HEK293 (cell line): ENCODE results near the gene CALML4.
"Not testable (repeated sequence)": the region's sequence is repeated elsewhere in the genome, so short reads cannot be mapped to it uniquely, and the experiment has no call there.

Experiments used
- CTCF ChIA-PET: fragments of 350-600 bp; formaldehyde crosslinking; extraction: SDS; loops from one replicate; lab custom pipeline; 2021; ENCODE audit warnings: antibody characterized with exemption; lab: Yijun Ruan, JAX
- POLR2A ChIA-PET: fragments of 300-600 bp; formaldehyde crosslinking; extraction: SDS; loops from one replicate; lab custom pipeline; 2020; ENCODE audit warnings: antibody characterized with exemption, inconsistent platforms; lab: Yijun Ruan, JAX
- H3K27ac ChIP-seq: fragments of 200-500 bp; sonication (Bioruptor generic); 2 replicates; pipeline ENCODE4 v1.5.1; 2014; ENCODE audit warnings: low read depth, low read length, control low read depth, inconsistent platforms; ENCODE audit errors: extremely low read depth
- H3K36me3 ChIP-seq, 2 experiments: fragments of 200-500 bp in 1 of 2; sonication (Bioruptor generic) in 1 of 2; 1 replicate in 1 of 2; 2 replicates in 1 of 2; pipeline ENCODE4 v1.5.1; 2014 to 2017; ENCODE audit warnings: inconsistent platforms in 2 of 2, low read length in 2 of 2; ENCODE audit not compliant: control insufficient read depth in 2 of 2, insufficient read depth in 1 of 2
- H3K4me1 ChIP-seq: fragments of 200-500 bp; sonication (Bioruptor generic); 2 replicates; pipeline ENCODE4 v1.5.1; 2014; ENCODE audit warnings: mild to moderate bottlenecking, low read length, inconsistent platforms; ENCODE audit not compliant: control insufficient read depth, insufficient read depth
- H3K4me3 ChIP-seq: 2 replicates; pipeline ENCODE4 v1.5.1; 2011; ENCODE audit warnings: low read depth, mild to moderate bottlenecking, control low read depth, low read length, moderate library complexity
- H3K9me3 ChIP-seq: fragments of 200-500 bp; sonication (Bioruptor generic); 2 replicates; pipeline ENCODE4 v1.5.1; 2014; ENCODE audit warnings: low read depth, low read length, inconsistent platforms; ENCODE audit not compliant: control insufficient read depth, insufficient read depth
- BCL6B ChIP-seq: fragments of 450-650 bp; formaldehyde crosslinking; IDR thresholded peaks from 2 replicates; pipeline ENCODE4 v1.5.1; 2017; ENCODE audit warnings: missing biosample characterization, missing genetic modification characterization
- FEZF1 ChIP-seq: fragments of 450-650 bp; formaldehyde crosslinking; IDR thresholded peaks from 2 replicates; pipeline ENCODE4 v1.5.1; 2016; ENCODE audit warnings: missing biosample characterization, missing genetic modification characterization
- IKZF3 ChIP-seq: fragments of 450-650 bp; IDR thresholded peaks from 2 replicates; pipeline ENCODE4 v1.5.0; 2018; ENCODE audit warnings: missing biosample characterization, mild to moderate bottlenecking, missing genetic modification characterization, moderate library complexity
- KLF8 ChIP-seq: fragments of 450-650 bp; formaldehyde crosslinking; IDR thresholded peaks from 2 replicates; pipeline ENCODE4 v1.5.1; 2016; ENCODE audit warnings: missing biosample characterization, missing genetic modification characterization
- PATZ1 ChIP-seq: fragments of 450-650 bp; formaldehyde crosslinking; IDR thresholded peaks from 2 replicates; pipeline ENCODE4 v1.5.1; 2016; ENCODE audit warnings: missing biosample characterization, missing genetic modification characterization
- SP7 ChIP-seq: fragments of 450-650 bp; formaldehyde crosslinking; IDR thresholded peaks from 2 replicates; pipeline ENCODE4 v1.5.1; 2016; ENCODE audit warnings: missing biosample characterization, missing genetic modification characterization
- TCF7L2 ChIP-seq: IDR thresholded peaks from 2 replicates; pipeline ENCODE4 v1.6.1; 2011; ENCODE audit warnings: low read depth, mild to moderate bottlenecking, inconsistent platforms, low read length, moderate library complexity, borderline replicate concordance
- ZFP3 ChIP-seq: fragments of 450-650 bp; formaldehyde crosslinking; IDR thresholded peaks from 2 replicates; pipeline ENCODE4 v1.5.1; 2016; ENCODE audit warnings: low read depth, missing biosample characterization, missing genetic modification characterization
- ZNF2 ChIP-seq: fragments of 450-650 bp; formaldehyde crosslinking; IDR thresholded peaks from 2 replicates; pipeline ENCODE4 v1.5.1; 2016; ENCODE audit warnings: missing biosample characterization, missing genetic modification characterization
- ZNF37A ChIP-seq: fragments of 450-650 bp; IDR thresholded peaks from 2 replicates; pipeline ENCODE4 v1.5.1; 2018; ENCODE audit warnings: missing biosample characterization, missing genetic modification characterization
- ZNF423 ChIP-seq: fragments of 450-650 bp; formaldehyde crosslinking; IDR thresholded peaks from 2 replicates; pipeline ENCODE4 v1.5.1; 2016; ENCODE audit warnings: missing biosample characterization, missing genetic modification characterization
- ZNF501 ChIP-seq: fragments of 450-650 bp; formaldehyde crosslinking; IDR thresholded peaks from 2 replicates; pipeline ENCODE4 v1.5.1; 2016; ENCODE audit warnings: missing biosample characterization, missing genetic modification characterization
- ZNF558 ChIP-seq: fragments of 450-650 bp; formaldehyde crosslinking; IDR thresholded peaks from 2 replicates; pipeline ENCODE4 v1.5.1; 2016; ENCODE audit warnings: missing biosample characterization, missing genetic modification characterization
- ZNF621 ChIP-seq: fragments of 450-650 bp; formaldehyde crosslinking; IDR thresholded peaks from 2 replicates; pipeline ENCODE4 v1.5.1; 2017; ENCODE audit warnings: missing biosample characterization, missing genetic modification characterization
- ZNF629 ChIP-seq: fragments of 450-650 bp; formaldehyde crosslinking; IDR thresholded peaks from 2 replicates; pipeline ENCODE4 v1.5.1; 2017; ENCODE audit warnings: missing biosample characterization, missing genetic modification characterization
- ZNF843 ChIP-seq: fragments of 450-650 bp; formaldehyde crosslinking; IDR thresholded peaks from 2 replicates; pipeline ENCODE4 v1.5.1; 2016; ENCODE audit warnings: missing biosample characterization, missing genetic modification characterization
- ZSCAN30 ChIP-seq: fragments of 450-650 bp; IDR thresholded peaks from 2 replicates; pipeline ENCODE4 v1.5.1; 2018; ENCODE audit warnings: missing biosample characterization, mild to moderate bottlenecking, missing genetic modification characterization, moderate library complexity
- TF ChIP-seq, protein P1 (sequence below): fragments of 450-650 bp; formaldehyde crosslinking; conservative IDR thresholded peaks from 2 replicates; pipeline ENCODE4 v1.5.1; 2016; ENCODE audit warnings: low read depth, missing biosample characterization, missing genetic modification characterization
- TF ChIP-seq, protein P2 (sequence below): fragments of 450-650 bp; IDR thresholded peaks from 2 replicates; pipeline ENCODE4 v1.5.1; 2018; ENCODE audit warnings: missing biosample characterization, mild to moderate bottlenecking, missing genetic modification characterization

Gene CALML4

DNA sequence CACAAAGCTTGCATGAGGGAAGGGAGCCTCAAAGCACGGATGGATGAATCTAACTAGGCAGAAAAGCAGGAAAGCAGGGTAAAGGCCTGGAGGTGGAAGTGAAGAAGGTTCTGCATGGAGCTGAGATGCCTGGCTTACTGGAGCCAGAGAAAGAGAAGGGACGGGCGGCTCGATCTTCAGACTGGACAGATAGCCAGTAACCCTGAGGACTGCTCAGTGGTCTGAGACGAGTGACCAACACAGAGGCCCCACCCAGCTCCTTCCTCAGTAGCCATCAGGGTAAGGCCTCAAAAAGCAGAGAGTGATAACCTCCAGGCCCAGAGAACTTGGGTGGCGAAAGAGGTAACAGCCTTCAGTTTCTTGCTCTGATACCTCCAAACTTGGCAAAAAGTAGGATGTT, 18.0 kb upstream of the CALML4 start:
- Histone ChIP-seq H3K36me3 (peaks cover 6 to 26% of the 10 kb centered on the region in 2 experiments; a peak in 2 of 3 replicates), H3K9me3 (no peaks in the 10 kb centered on the region), H3K4me1 (no peaks in the 10 kb centered on the region), H3K4me3 (no peak overlapping the region), H3K27ac (no peak overlapping the region)
- ChIA-PET POLR2A (no interaction called here), CTCF (no interaction called here)
- TF ChIP-seq KLF8 (tag by site-specific recombination) (no peak), TCF7L2 (no peak), ZSCAN30 (tag by site-specific recombination) (no peak), ZNF843 (tag by site-specific recombination) (no peak)

GRCh38 chr15:68222432-68222743, 17.3 kb upstream of the CALML4 start:
- H3K27ac ChIP-seq, H3K4me1 ChIP-seq, POLR2A ChIA-PET, H3K9me3 ChIP-seq, CTCF ChIA-PET, H3K4me3 ChIP-seq: not testable (repeated sequence)
- peaks cover 7 to 34% of the 10 kb centered on the region in 2 experiments; a peak in 2 of 3 replicates for H3K36me3 ChIP-seq

DNA sequence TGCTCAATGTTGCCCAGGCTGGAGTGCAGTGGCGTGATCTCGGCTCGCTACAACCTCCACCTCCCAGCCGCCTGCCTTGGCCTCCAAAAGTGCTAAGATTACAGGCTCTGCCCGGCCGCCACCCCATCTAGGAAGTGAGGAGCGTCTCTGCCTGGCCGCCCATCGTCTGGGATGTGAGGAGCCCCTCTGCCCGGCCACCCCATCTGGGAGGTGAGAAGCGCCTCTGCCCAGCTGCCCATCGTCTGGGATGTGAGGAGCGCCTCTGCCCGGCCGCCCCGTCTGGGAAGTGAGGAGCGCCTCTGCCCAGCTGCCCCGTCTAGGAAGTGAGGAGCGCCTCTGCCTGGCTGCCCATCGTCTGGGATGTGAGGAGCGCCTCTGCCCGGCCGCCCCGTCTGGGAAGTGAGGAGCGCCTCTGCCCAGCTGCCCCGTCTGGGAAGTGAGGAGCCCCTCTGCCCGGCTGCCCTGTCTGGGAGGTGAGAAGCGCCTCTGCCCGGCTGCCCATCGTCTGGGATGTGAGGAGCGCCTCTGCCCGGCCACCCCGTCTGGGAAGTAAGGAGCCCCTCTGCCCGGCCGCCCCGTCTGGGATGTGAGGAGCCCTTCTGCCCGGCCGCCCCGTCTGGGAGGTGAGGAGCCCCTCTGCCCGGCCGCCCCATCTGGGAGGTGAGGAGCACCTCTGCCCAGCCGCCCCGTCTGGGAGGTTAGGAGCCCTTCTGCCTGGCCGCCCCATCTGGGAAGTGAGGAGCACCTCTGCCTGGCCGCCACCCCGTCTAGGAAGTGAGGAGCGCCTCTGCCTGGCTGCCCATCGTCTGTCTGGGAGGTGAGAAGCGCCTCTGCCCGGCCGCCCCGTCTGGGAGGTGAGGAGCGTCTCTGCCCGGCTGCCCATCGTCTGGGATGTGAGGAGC, 16.6 kb upstream of the CALML4 start:
- H3K27ac ChIP-seq, CTCF ChIA-PET, H3K4me3 ChIP-seq, H3K4me1 ChIP-seq, H3K9me3 ChIP-seq: not testable (repeated sequence)
- POLR2A ChIA-PET = interaction anchor here (0.6 kb wide), 1 partner anchor 10 kb away, joined by 3 read pairs; no protein-coding TSS in a partner anchor
- H3K36me3 ChIP-seq = peaks cover 13 to 39% of the 10 kb centered on the region in 2 experiments

DNA sequence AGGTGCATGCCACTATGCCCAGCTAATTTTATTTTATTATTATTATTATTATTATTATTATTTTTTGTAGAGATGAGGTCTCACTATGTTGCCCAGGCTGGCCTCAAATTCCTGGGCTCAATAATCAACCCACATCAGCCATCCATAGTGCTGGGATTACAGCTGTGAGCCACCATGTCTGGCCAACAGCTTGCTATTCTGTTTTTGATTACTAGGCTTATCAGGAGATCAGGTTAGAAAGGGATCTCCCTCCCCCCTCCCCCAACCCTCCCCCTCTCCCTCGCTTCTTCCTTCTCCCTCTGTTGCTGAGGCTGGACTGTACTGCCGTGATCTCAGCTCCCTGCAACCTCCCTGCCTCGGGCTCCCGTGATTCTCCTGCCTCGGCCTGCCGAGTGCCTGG, 15.8 kb upstream of the CALML4 start:
- Histone ChIP-seq H3K4me3 (no peak overlapping the region), H3K36me3 (peaks cover 17 to 47% of the 10 kb centered on the region in 2 experiments), H3K27ac (no peak overlapping the region), H3K4me1 (no peaks in the 10 kb centered on the region), H3K9me3 (no peaks in the 10 kb centered on the region)
- CTCF ChIA-PET = interaction anchor here (1.5 to 1.7 kb wide), 2 partner anchors 10 to 32 kb away, joined by 3 to 8 read pairs; no protein-coding TSS in a partner anchor
- TF ChIP-seq ZNF501 (tag by site-specific recombination) = no peak
- TF ChIP-seq ZNF629 (tag by site-specific recombination) = no peak
- no peak for TF ChIP-seq ZNF558 (tag by site-specific recombination)
- TF ChIP-seq, protein P1, sequence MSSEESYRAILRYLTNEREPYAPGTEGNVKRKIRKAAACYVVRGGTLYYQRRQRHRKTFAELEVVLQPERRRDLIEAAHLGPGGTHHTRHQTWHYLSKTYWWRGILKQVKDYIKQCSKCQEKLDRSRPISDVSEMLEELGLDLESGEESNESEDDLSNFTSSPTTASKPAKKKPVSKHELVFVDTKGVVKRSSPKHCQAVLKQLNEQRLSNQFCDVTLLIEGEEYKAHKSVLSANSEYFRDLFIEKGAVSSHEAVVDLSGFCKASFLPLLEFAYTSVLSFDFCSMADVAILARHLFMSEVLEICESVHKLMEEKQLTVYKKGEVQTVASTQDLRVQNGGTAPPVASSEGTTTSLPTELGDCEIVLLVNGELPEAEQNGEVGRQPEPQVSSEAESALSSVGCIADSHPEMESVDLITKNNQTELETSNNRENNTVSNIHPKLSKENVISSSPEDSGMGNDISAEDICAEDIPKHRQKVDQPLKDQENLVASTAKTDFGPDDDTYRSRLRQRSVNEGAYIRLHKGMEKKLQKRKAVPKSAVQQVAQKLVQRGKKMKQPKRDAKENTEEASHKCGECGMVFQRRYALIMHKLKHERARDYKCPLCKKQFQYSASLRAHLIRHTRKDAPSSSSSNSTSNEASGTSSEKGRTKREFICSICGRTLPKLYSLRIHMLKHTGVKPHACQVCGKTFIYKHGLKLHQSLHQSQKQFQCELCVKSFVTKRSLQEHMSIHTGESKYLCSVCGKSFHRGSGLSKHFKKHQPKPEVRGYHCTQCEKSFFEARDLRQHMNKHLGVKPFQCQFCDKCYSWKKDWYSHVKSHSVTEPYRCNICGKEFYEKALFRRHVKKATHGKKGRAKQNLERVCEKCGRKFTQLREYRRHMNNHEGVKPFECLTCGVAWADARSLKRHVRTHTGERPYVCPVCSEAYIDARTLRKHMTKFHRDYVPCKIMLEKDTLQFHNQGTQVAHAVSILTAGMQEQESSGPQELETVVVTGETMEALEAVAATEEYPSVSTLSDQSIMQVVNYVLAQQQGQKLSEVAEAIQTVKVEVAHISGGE = no peak
- no peak for TF ChIP-seq BCL6B
- TF ChIP-seq ZNF423 (tag by site-specific recombination) = no peak
- TF ChIP-seq ZNF621 = no peak
- TF ChIP-seq, protein P2, sequence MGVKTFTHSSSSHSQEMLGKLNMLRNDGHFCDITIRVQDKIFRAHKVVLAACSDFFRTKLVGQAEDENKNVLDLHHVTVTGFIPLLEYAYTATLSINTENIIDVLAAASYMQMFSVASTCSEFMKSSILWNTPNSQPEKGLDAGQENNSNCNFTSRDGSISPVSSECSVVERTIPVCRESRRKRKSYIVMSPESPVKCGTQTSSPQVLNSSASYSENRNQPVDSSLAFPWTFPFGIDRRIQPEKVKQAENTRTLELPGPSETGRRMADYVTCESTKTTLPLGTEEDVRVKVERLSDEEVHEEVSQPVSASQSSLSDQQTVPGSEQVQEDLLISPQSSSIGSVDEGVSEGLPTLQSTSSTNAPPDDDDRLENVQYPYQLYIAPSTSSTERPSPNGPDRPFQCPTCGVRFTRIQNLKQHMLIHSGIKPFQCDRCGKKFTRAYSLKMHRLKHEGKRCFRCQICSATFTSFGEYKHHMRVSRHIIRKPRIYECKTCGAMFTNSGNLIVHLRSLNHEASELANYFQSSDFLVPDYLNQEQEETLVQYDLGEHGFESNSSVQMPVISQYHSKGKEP (tag by site-specific recombination) = no peak
- no peak for TF ChIP-seq ZNF2 (tag by site-specific recombination)
- no peak for TF ChIP-seq KLF8 (tag by site-specific recombination)
- TF ChIP-seq SP7 (tag by site-specific recombination) = no peak
- no peak for TF ChIP-seq ZNF37A (tag by site-specific recombination)
- TF ChIP-seq FEZF1 (tag by site-specific recombination) = no peak
- no peak for TF ChIP-seq PATZ1
- TF ChIP-seq IKZF3 (tag by site-specific recombination) = no peak
- no peak for TF ChIP-seq ZFP3 (tag by site-specific recombination)
- POLR2A ChIA-PET = interaction anchor here (0.6 kb wide), 1 partner anchor 9 kb away, joined by 3 read pairs; no protein-coding TSS in a partner anchor
